GM18502 (cell line): ENCODE data around the gene GGT6.

Experiments used
- ATAC-seq: cut with Tn5 transposase; IDR thresholded peaks from one replicate; pipeline ENCODE4 v1.9.1; 2021; ENCODE audit warnings: mild to moderate bottlenecking; ENCODE audit not compliant: unreplicated experiment, poor library complexity

Gene GGT6

GRCh38 chr17:4511199-4511932, 49.0 kb downstream of the GGT6 start:
- ATAC-seq = no peak

GRCh38 chr17:4510618-4510941, 49.8 kb downstream of the GGT6 start:
- ATAC-seq = no peak

- ATAC-seq = no peak
Measured at GRCh38 chr17:4509923-4510617, 50.3 kb downstream of the GGT6 start.

GRCh38 chr17:4509401-4509800, 51.0 kb downstream of the GGT6 start:
- ATAC-seq = no peak

GRCh38 chr17:4508207-4508606, 52.2 kb downstream of the GGT6 start:
- no peak for ATAC-seq

- ATAC-seq = no peak
Measured at GRCh38 chr17:4507361-4508111, 52.8 kb downstream of the GGT6 start.
